AG04450 (cell line): ENCODE measurements around the gene TSPAN31. TPM values are rescaled to one million over a fixed set of nuclear protein-coding genes. Genes with fewer than 3 reads are reported as not detected.

Source experiments
- CTCF ChIA-PET: fragments of 300-600, 350-600 bp; formaldehyde crosslinking; extraction: SDS; loops from one replicate; lab custom pipeline; 2022; ENCODE audit warnings: antibody characterized with exemption, inconsistent platforms; lab: Charles Lee
- POLR2A ChIA-PET: fragments of 350-600 bp; formaldehyde crosslinking; extraction: SDS; loops from one replicate; lab custom pipeline; 2021; ENCODE audit warnings: antibody characterized with exemption, inconsistent platforms; lab: Yijun Ruan, JAX
- DNase-seq: peaks from one replicate; pipeline ENCODE4 v3.0.0-alpha.2; 2011; ENCODE audit warnings: low read depth, low spot score
- H3K27ac ChIP-seq: one replicate; pipeline ENCODE4 v1.5.1; 2012; ENCODE audit warnings: low read depth, low read length, control low read depth
- H3K27me3 ChIP-seq: one replicate; pipeline ENCODE4 v1.6.0; 2012; ENCODE audit warnings: low read length; ENCODE audit not compliant: control insufficient read depth, insufficient read depth
- H3K4me3 ChIP-seq: 2 replicates; pipeline ENCODE4 v1.5.1; 2011; ENCODE audit warnings: mild to moderate bottlenecking, low read depth, low read length, control low read depth
- H3K9me3 ChIP-seq: 2 replicates; pipeline ENCODE4 v1.5.1; 2012; ENCODE audit warnings: low read length; ENCODE audit not compliant: control insufficient read depth, insufficient read depth
- polyA plus RNA-seq: library from polyadenylated mRNA; depleted of rRNA; stranded (reverse); fragments of >200 nt; gene quantifications from 2 replicates; pipeline ENCODE4 v1.2.3, GENCODE V29; 2011
- TF ChIP-seq, protein P1 (sequence below): IDR thresholded peaks from 2 replicates; pipeline ENCODE4 v1.5.1; 2011; ENCODE audit warnings: low read depth, low read length, control low read depth, inconsistent platforms

TSPAN31 gene
- polyA plus RNA-seq, 1 experiment, result 45.9 TPM

DNA sequence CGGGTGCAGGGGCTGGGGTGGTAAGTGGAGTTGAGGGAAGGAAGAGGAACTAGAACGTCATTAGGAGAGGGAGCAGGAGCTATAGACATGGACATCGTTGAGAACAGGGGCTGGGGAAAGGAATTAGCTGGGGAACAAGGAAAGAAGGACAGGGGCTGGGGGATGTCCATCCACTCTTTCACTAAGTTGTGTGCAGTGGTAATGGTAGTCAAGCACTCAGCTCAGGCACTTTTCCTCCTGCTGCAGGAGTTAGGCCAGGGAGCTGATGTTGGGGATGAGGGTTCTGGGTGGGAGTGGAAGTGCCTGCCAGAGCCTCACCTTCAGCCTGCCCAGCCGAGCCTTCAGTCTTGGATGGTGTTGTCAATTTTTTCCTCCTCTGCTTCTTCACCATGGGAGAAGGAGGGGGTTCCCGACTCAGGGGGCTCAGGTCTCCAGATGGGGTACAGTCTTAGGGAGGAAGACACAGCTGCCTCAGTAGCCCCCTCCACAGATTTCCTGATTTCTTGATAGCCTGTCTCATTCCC lies 15.5 kb upstream of the TSPAN31 start:
- Histone ChIP-seq H3K27ac (no peak overlapping the region), H3K9me3 (peaks cover 5% of the 10 kb centered on the region; the same call in 1 of the 2 replicates), H3K27me3 (peaks cover 34% of the 10 kb centered on the region), H3K4me3 (no peak overlapping the region)
- DNase-seq, result no peak
- TF ChIP-seq, protein P1, sequence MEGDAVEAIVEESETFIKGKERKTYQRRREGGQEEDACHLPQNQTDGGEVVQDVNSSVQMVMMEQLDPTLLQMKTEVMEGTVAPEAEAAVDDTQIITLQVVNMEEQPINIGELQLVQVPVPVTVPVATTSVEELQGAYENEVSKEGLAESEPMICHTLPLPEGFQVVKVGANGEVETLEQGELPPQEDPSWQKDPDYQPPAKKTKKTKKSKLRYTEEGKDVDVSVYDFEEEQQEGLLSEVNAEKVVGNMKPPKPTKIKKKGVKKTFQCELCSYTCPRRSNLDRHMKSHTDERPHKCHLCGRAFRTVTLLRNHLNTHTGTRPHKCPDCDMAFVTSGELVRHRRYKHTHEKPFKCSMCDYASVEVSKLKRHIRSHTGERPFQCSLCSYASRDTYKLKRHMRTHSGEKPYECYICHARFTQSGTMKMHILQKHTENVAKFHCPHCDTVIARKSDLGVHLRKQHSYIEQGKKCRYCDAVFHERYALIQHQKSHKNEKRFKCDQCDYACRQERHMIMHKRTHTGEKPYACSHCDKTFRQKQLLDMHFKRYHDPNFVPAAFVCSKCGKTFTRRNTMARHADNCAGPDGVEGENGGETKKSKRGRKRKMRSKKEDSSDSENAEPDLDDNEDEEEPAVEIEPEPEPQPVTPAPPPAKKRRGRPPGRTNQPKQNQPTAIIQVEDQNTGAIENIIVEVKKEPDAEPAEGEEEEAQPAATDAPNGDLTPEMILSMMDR, result no peak
- POLR2A ChIA-PET, result interaction anchor here (1.3 kb wide), 1 partner anchor 15 kb away, joined by 7 read pairs; the partner anchor contains the start of gene TSPAN31
- CTCF ChIA-PET, result no interaction called here

DNA sequence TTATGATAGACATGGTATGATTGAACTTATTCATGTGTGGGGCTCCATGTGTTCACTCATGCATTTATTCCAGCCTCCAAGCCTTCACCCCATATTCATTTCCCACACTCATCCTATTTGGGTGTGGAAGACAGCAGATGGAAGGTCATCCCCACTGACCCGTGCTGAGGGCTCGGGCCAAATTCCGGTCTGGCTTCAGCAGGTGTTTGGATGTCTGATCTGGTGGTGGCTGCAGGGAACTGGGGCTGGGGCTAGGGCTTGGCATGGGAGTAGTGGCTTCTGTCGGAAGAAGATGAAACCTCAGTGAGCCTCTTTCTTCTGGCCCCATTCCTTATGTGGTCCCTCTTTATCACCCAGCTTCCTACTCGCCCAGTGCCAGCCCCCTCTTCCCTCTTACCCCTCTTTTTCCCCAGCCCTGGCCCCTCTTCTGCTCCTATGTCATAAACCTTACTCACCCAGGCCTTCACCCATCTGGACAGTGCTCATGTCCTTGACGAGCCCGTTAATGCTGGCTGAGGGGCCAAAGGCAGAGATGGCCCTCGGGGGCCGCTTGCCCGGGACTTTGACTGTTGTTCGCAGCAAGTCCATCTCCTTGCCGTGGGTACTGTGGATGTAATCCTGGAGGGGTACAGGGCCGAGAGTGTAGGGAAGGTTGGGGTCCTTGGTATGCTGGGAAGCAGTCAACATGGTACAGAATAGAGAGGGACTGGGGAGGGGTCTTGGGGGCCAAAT lies 14.3 kb upstream of the TSPAN31 start:
- DNase-seq, result no peak
- H3K27ac ChIP-seq, result no peak overlapping the region
- CTCF ChIA-PET, result no interaction called here
- peaks cover 45% of the 10 kb centered on the region for H3K27me3 ChIP-seq
- POLR2A ChIA-PET, result no interaction called here
- H3K9me3 ChIP-seq, result peaks cover 5% of the 10 kb centered on the region; the same call in 1 of the 2 replicates
- no peak overlapping the region for H3K4me3 ChIP-seq
- TF ChIP-seq, protein P1, result no peak

DNA sequence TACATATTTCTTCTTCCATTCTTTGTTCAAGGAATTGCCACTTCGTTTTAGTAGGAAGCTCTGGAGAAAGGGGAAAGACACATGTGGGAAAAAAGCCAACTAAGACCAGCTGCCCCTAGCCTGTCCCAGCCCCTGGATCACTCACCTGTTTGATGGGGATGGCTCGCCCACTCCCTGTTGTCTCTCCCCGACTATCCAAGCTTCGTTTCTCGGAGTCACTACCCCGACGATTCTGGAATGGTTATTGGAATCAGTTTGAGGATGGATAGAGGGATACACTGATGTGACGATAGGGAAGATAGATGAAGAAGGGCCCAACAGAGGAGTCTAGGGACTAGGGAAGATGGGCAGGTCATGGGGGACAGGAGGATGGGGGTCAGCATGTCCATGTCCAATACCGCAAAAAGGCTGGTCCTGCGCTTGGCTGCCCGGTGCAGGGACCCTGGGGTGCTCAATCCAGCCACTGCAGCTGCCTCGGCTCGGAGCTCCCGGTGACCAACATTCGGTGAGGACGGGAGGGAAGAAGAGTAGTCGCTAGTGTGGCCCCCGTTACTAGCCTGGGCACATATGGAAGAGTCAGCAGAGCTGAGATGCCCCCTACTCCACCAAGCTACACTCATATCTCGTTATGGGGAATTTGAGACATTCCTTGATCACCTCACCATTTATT lies 13.3 kb upstream of the TSPAN31 start:
- TF ChIP-seq, protein P1, result no peak
- POLR2A ChIA-PET, result no interaction called here
- Histone ChIP-seq H3K27ac (no peak overlapping the region), H3K4me3 (no peak overlapping the region), H3K27me3 (peaks cover 55% of the 10 kb centered on the region), H3K9me3 (peaks cover 5% of the 10 kb centered on the region; the same call in 1 of the 2 replicates)
- no peak for DNase-seq
- CTCF ChIA-PET, result interaction anchor here (1.1 kb wide), 1 partner anchor 9 kb away, joined by 3 read pairs; no protein-coding TSS in a partner anchor

DNA sequence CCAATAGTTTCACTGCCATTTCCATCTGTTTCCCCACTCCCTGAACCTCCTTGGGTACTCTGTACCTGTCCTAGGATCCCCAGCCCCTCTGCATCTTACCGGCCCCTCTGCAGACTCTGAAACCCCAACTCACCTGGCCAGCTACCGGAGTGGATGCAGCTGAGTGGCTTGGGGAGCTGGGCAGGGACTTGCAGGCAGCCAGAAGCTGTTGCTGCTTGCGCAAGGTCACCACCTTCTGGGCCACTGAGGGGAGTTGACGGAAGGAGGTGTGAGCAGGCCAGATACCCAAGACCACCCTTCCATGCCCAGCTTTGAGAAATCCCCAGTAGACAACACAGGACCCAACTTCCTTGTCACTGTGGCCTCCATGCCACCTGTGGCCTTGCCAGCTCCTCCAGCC lies 12.6 kb upstream of the TSPAN31 start:
- POLR2A ChIA-PET, result interaction anchor here (1.4 kb wide), 1 partner anchor 12 kb away, joined by 3 read pairs; the partner anchor contains the start of gene TSPAN31
- no peak for DNase-seq
- TF ChIP-seq, protein P1, result no peak
- Histone ChIP-seq H3K27me3 (peaks cover 59% of the 10 kb centered on the region), H3K27ac (no peak overlapping the region), H3K4me3 (no peak overlapping the region), H3K9me3 (peaks cover 2% of the 10 kb centered on the region; the same call in 1 of the 2 replicates)
- CTCF ChIA-PET, result interaction anchor here (0.8 to 1.1 kb wide), 2 partner anchors 9 to 149 kb away, joined by 3 read pairs; no protein-coding TSS in a partner anchor
